Measurements from ENCODE around the gene FCHSD1.

Gene FCHSD1

DNA sequence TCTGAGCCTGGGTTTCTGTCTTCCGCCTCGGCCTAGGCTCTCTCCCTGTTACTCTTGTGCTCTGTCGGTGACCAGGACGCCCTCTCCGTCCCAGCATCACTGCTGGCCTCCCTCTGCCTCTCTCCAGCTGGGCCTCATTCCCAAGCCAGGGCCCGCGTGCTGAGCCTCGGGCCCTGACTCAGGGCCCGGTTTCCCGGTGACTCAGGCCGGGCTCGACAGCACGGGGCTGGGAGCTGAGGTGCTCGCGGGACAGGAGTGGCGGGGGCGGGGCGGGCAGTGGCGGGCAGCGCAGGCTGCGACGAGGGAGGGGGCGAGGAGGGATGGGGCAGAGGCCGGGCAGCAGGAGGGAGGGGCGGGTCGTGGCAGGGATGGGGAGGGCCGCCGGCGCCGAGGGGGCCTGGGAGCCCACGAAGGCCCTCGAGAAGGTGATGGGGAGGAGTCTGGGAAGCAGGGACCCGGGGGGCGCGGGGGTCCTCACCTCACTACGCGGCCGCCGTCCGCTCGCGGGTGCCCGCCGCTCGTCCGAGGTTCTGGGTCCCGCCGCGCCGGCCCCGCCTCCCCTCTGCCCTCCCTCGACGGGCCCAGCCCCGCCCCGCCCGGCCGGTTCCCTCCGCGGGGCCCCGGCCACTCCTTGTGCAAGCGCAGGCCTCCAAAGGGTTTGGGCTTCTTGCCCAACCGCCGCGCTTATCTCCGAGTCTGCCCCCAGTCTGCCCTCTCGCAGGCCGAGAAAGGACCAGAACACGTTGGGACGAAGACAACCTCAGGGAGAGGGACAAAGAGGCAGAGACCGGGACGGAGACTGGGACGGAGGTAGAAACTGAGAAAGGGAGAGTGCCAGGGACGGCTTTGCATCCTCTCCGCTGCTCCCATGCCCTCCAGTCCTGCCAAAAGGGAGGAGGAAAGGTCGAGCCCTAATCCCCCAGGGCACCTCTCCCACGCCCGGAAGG, 30.8 kb upstream of the FCHSD1 start, which contains the start of gene ARAP3:
Gene ARAP3, minus strand, starts transcription at position 536 of the 947 bp plus-strand sequence. CDS start 1,744 bp downstream, outside the sequence.
- peak within 1 kb of the TSS; percentile 74 for H2BK120ac ChIP-seq (ENCODE audit: insufficient read depth, low read length, poor library complexity)
- H3K4me2 ChIP-seq (ENCODE audit: low read length) = peak within 1 kb of the TSS; percentile 51

DNA sequence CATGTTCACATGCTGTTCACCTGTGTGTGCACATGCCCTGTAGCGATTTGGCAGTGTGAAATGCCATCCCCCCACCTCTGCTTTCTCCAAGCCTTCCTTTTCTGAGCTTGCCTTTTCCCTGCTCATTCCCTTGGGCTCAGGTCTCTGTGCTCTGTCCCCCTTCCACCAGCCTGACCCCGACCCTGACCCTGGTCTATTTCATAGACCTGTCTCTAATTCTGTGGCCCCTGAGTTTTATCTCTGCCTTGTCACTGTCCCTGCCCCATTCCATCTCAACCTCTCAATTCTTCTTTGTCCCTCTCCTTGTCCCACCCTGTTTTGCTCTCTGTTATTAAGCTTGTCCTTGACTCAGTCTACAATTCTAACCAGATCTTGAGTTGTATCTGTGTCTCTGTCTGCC, 30.1 kb upstream of the FCHSD1 start:
- Histone ChIP-seq H3K4me3 (ENCODE audit: low read depth, low read length) (peak overlapping the region; percentile 23), H4K8ac (ENCODE audit: low read depth, low read length) (peak overlapping the region; percentile 43), H3K9ac (ENCODE audit: low read length) (peak overlapping the region; percentile 61), H3K79me2 (ENCODE audit: control insufficient read depth, insufficient read depth, low read length, poor library complexity) (no peaks in the 10 kb centered on the region), H3K23ac (ENCODE audit: low read length) (no peak overlapping the region), H3K4ac (ENCODE audit: low read depth, low read length) (peak overlapping the region; percentile 13), H3K18ac (ENCODE audit: low read length) (peak overlapping the region; percentile 19), H4K12ac (ENCODE audit: low read depth, low read length) (peak overlapping the region; percentile 68), H3K14ac (ENCODE audit: low read length) (peak overlapping the region; percentile 38), H3K4me2 (ENCODE audit: low read length) (peak overlapping the region; percentile 51), H3K79me1 (ENCODE audit: low read length) (peaks cover 14% of the 10 kb centered on the region), H2BK5ac (ENCODE audit: low read depth, low read length, poor library complexity) (peak overlapping the region; percentile 45), H3K27ac (ENCODE audit: low read depth, low read length) (peak overlapping the region; percentile 78), H4K91ac (ENCODE audit: low read depth, low read length) (peak overlapping the region; percentile 72), H3K9me3 (ENCODE audit: insufficient read depth, low read depth, low read length) (no peaks in the 10 kb centered on the region), H2AFZ (ENCODE audit: insufficient read depth, low read length, poor library complexity) (no peak overlapping the region), H3K36me3 (ENCODE audit: control insufficient read depth in 1 of 2, insufficient read depth in 2 of 2, low read length in 2 of 2) (peaks cover 4 to 10% of the 10 kb centered on the region in 2 experiments), H2AK5ac (ENCODE audit: low read length) (peak overlapping the region; percentile 25), H3K27me3 (ENCODE audit: insufficient read depth, low read length) (no peaks in the 10 kb centered on the region), H2BK120ac (ENCODE audit: insufficient read depth, low read length, poor library complexity) (peak overlapping the region; percentile 39), H2BK12ac (ENCODE audit: low read length) (peak overlapping the region; percentile 7), H3K4me1 (ENCODE audit: control insufficient read depth in 1 of 2, insufficient read depth in 2 of 2, low read length in 2 of 2) (peaks cover 20 to 27% of the 10 kb centered on the region in 2 experiments)
- WGBS (ENCODE audit: extremely low coverage, insufficient coverage, insufficient read length) = no CpG with 5 or more reads among the region's 2 CpGs
- no peak for DNase-seq

More for the DNA sequence above, 30.8 kb upstream of the FCHSD1 start, which contains the start of gene ARAP3:
- H3K79me2 ChIP-seq (ENCODE audit: control insufficient read depth, insufficient read depth, low read length, poor library complexity) = no peaks in the 10 kb centered on the region
- H3K9me3 ChIP-seq (ENCODE audit: insufficient read depth, low read depth, low read length) = no peaks in the 10 kb centered on the region
- peaks cover 4 to 10% of the 10 kb centered on the region in 2 experiments for H3K36me3 ChIP-seq (ENCODE audit: control insufficient read depth in 1 of 2, insufficient read depth in 2 of 2, low read length in 2 of 2)
- H2AFZ ChIP-seq (ENCODE audit: insufficient read depth, low read length, poor library complexity) = peak within 1 kb of the TSS; percentile 28
- H3K9ac ChIP-seq (ENCODE audit: low read length) = peak within 1 kb of the TSS; percentile 61
- peak within 1 kb of the TSS; percentile 47 for H2BK5ac ChIP-seq (ENCODE audit: low read depth, low read length, poor library complexity)
- H4K91ac ChIP-seq (ENCODE audit: low read depth, low read length) = peak within 1 kb of the TSS; percentile 78
- H3K4me1 ChIP-seq (ENCODE audit: control insufficient read depth in 1 of 2, insufficient read depth in 2 of 2, low read length in 2 of 2) = peaks cover 23 to 31% of the 10 kb centered on the region in 2 experiments
- peak within 1 kb of the TSS; percentile 25 for H2AK5ac ChIP-seq (ENCODE audit: low read length)
- peak within 1 kb of the TSS; percentile 78 for H3K27ac ChIP-seq (ENCODE audit: low read depth, low read length)
- peak; percentile 48 to 69 for DNase-seq
- H3K14ac ChIP-seq (ENCODE audit: low read length) = peak within 1 kb of the TSS; percentile 45
- peak within 1 kb of the TSS; percentile 68 for H4K12ac ChIP-seq (ENCODE audit: low read depth, low read length)
- H3K27me3 ChIP-seq (ENCODE audit: insufficient read depth, low read length) = no peaks in the 10 kb centered on the region
- H3K79me1 ChIP-seq (ENCODE audit: low read length) = peaks cover 17% of the 10 kb centered on the region
- H3K4ac ChIP-seq (ENCODE audit: low read depth, low read length) = peak within 1 kb of the TSS; percentile 13
- peak within 1 kb of the TSS; percentile 55 for H2BK12ac ChIP-seq (ENCODE audit: low read length)
- peak within 1 kb of the TSS; percentile 60 for H4K8ac ChIP-seq (ENCODE audit: low read depth, low read length)
- H3K18ac ChIP-seq (ENCODE audit: low read length) = peak within 1 kb of the TSS; percentile 73
- H3K23ac ChIP-seq (ENCODE audit: low read length) = no peak within 1 kb of the TSS
- peak within 1 kb of the TSS; percentile 64 for H3K4me3 ChIP-seq (ENCODE audit: low read depth, low read length)
- no CpG with 5 or more reads among the region's 77 CpGs for WGBS (ENCODE audit: extremely low coverage, insufficient coverage, insufficient read length)

DNA sequence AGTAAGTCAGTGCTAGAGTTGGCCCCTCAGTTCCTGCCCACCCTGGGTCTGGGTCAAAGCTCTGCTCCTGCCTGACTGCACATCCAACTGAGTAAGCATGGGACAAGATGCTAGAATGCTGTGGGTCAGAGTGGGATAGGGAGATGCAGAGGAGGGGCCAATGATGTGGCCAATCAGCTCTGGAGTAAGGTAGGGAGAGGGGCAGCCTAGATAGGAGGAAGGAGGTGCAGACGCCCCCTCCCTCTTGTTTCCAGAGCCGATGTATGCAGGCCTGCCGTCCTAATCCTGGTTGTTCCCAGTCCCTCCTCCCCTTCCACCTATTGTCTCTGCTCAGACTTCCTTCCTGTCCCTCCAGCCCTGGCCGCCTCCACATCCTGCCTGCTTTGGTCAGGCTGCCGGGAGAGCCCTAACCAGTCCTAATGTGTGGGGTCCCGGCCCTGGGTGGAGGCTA, 29.6 kb upstream of the FCHSD1 start:
- no peak for DNase-seq
- peak overlapping the region; percentile 43 for H4K8ac ChIP-seq (ENCODE audit: low read depth, low read length)
- H3K4me2 ChIP-seq (ENCODE audit: low read length) = peak overlapping the region; percentile 51
- H3K27me3 ChIP-seq (ENCODE audit: insufficient read depth, low read length) = no peaks in the 10 kb centered on the region
- H2BK12ac ChIP-seq (ENCODE audit: low read length) = no peak overlapping the region
- no peak overlapping the region for H3K4me3 ChIP-seq (ENCODE audit: low read depth, low read length)
- H3K27ac ChIP-seq (ENCODE audit: low read depth, low read length) = peak overlapping the region; percentile 78
- H4K12ac ChIP-seq (ENCODE audit: low read depth, low read length) = no peak overlapping the region
- H3K18ac ChIP-seq (ENCODE audit: low read length) = no peak overlapping the region
- no peaks in the 10 kb centered on the region for H3K79me2 ChIP-seq (ENCODE audit: control insufficient read depth, insufficient read depth, low read length, poor library complexity)
- H3K4me1 ChIP-seq (ENCODE audit: control insufficient read depth in 1 of 2, insufficient read depth in 2 of 2, low read length in 2 of 2) = peaks cover 20 to 27% of the 10 kb centered on the region in 2 experiments
- H3K14ac ChIP-seq (ENCODE audit: low read length) = no peak overlapping the region
- no peak overlapping the region for H3K23ac ChIP-seq (ENCODE audit: low read length)
- peak overlapping the region; percentile 72 for H4K91ac ChIP-seq (ENCODE audit: low read depth, low read length)
- peaks cover 14% of the 10 kb centered on the region for H3K79me1 ChIP-seq (ENCODE audit: low read length)
- H3K9me3 ChIP-seq (ENCODE audit: insufficient read depth, low read depth, low read length) = no peaks in the 10 kb centered on the region
- H2BK5ac ChIP-seq (ENCODE audit: low read depth, low read length, poor library complexity) = no peak overlapping the region
- H3K4ac ChIP-seq (ENCODE audit: low read depth, low read length) = no peak overlapping the region
- WGBS (ENCODE audit: extremely low coverage, insufficient coverage, insufficient read length) = no CpG with 5 or more reads among the region's 6 CpGs
- no peak overlapping the region for H2BK120ac ChIP-seq (ENCODE audit: insufficient read depth, low read length, poor library complexity)
- H3K36me3 ChIP-seq (ENCODE audit: control insufficient read depth in 1 of 2, insufficient read depth in 2 of 2, low read length in 2 of 2) = peaks cover 4 to 10% of the 10 kb centered on the region in 2 experiments
- peak overlapping the region; percentile 3 for H2AFZ ChIP-seq (ENCODE audit: insufficient read depth, low read length, poor library complexity)
- no peak overlapping the region for H3K9ac ChIP-seq (ENCODE audit: low read length)
- H2AK5ac ChIP-seq (ENCODE audit: low read length) = no peak overlapping the region

DNA sequence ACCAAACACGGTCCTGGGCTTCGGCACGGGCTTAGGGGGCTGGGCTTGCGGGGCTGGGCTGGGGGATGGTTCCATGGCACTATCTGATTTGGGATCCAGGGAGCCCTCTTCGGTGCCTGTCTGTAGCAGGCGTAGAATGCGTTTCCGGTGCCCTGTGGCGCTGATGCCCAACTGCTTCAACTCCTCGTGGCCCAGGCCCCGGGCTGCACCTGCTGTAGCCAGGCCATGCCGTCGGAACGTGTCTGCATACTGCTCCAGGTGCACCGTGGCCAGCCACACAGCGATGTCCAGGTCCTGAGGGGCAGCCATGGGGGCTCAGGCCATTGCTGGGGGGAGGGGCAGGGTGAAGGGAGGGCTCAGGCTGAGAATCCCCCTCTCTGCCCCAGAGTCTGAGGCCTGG, 29.0 kb upstream of the FCHSD1 start:
- Histone ChIP-seq H4K91ac (ENCODE audit: low read depth, low read length) (peak overlapping the region; percentile 25), H4K12ac (ENCODE audit: low read depth, low read length) (no peak overlapping the region), H3K4ac (ENCODE audit: low read depth, low read length) (no peak overlapping the region), H4K8ac (ENCODE audit: low read depth, low read length) (no peak overlapping the region), H3K4me1 (ENCODE audit: control insufficient read depth in 1 of 2, insufficient read depth in 2 of 2, low read length in 2 of 2) (peaks cover 20 to 27% of the 10 kb centered on the region in 2 experiments), H3K4me2 (ENCODE audit: low read length) (no peak overlapping the region), H2AFZ (ENCODE audit: insufficient read depth, low read length, poor library complexity) (no peak overlapping the region), H3K79me1 (ENCODE audit: low read length) (peaks cover 14% of the 10 kb centered on the region), H2AK5ac (ENCODE audit: low read length) (peak overlapping the region; percentile 21), H3K14ac (ENCODE audit: low read length) (peak overlapping the region; percentile 9), H3K23ac (ENCODE audit: low read length) (no peak overlapping the region), H3K27ac (ENCODE audit: low read depth, low read length) (peak overlapping the region; percentile 5), H2BK12ac (ENCODE audit: low read length) (peak overlapping the region; percentile 8), H3K9ac (ENCODE audit: low read length) (no peak overlapping the region), H3K79me2 (ENCODE audit: control insufficient read depth, insufficient read depth, low read length, poor library complexity) (no peaks in the 10 kb centered on the region), H2BK5ac (ENCODE audit: low read depth, low read length, poor library complexity) (no peak overlapping the region), H3K9me3 (ENCODE audit: insufficient read depth, low read depth, low read length) (no peaks in the 10 kb centered on the region), H2BK120ac (ENCODE audit: insufficient read depth, low read length, poor library complexity) (no peak overlapping the region), H3K27me3 (ENCODE audit: insufficient read depth, low read length) (no peaks in the 10 kb centered on the region), H3K36me3 (ENCODE audit: control insufficient read depth in 1 of 2, insufficient read depth in 2 of 2, low read length in 2 of 2) (peaks cover 4 to 10% of the 10 kb centered on the region in 2 experiments), H3K18ac (ENCODE audit: low read length) (peak overlapping the region; percentile 25), H3K4me3 (ENCODE audit: low read depth, low read length) (no peak overlapping the region)
- DNase-seq = no peak
- no CpG with 5 or more reads among the region's 16 CpGs for WGBS (ENCODE audit: extremely low coverage, insufficient coverage, insufficient read length)

All from trophoblast cell (in vitro differentiated cells and primary cell).